ENCODE results near the gene DDX49.

GRCh38 chr19:18954094-18954493 lies 34.6 kb downstream of the DDX49 start:
- no peak for TF ChIP-seq TARDBP (IDR thresholded peaks at IDR 0.05)
- no peak for TF ChIP-seq HDGF (IDR thresholded peaks at IDR 0.05)
- TF ChIP-seq TBP (optimal IDR thresholded peaks at IDR 0.05; ENCODE audit: low read depth, low read length) = no peak
- no peak for TF ChIP-seq ELF1 (tag; IDR thresholded peaks at IDR 0.05)

Data from K562 (cell line).